GM12801 (cell line): ENCODE results near the gene CIROP.

Experiments used
- TF ChIP-seq, protein P1 (sequence below): IDR thresholded peaks from one replicate; pipeline ENCODE4 v1.5.1; 2011; ENCODE audit warnings: control low read depth; ENCODE audit not compliant: insufficient read length; ENCODE audit errors: extremely low read depth

The CIROP gene, protein sequence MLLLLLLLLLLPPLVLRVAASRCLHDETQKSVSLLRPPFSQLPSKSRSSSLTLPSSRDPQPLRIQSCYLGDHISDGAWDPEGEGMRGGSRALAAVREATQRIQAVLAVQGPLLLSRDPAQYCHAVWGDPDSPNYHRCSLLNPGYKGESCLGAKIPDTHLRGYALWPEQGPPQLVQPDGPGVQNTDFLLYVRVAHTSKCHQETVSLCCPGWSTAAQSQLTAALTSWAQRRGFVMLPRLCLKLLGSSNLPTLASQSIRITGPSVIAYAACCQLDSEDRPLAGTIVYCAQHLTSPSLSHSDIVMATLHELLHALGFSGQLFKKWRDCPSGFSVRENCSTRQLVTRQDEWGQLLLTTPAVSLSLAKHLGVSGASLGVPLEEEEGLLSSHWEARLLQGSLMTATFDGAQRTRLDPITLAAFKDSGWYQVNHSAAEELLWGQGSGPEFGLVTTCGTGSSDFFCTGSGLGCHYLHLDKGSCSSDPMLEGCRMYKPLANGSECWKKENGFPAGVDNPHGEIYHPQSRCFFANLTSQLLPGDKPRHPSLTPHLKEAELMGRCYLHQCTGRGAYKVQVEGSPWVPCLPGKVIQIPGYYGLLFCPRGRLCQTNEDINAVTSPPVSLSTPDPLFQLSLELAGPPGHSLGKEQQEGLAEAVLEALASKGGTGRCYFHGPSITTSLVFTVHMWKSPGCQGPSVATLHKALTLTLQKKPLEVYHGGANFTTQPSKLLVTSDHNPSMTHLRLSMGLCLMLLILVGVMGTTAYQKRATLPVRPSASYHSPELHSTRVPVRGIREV

DNA sequence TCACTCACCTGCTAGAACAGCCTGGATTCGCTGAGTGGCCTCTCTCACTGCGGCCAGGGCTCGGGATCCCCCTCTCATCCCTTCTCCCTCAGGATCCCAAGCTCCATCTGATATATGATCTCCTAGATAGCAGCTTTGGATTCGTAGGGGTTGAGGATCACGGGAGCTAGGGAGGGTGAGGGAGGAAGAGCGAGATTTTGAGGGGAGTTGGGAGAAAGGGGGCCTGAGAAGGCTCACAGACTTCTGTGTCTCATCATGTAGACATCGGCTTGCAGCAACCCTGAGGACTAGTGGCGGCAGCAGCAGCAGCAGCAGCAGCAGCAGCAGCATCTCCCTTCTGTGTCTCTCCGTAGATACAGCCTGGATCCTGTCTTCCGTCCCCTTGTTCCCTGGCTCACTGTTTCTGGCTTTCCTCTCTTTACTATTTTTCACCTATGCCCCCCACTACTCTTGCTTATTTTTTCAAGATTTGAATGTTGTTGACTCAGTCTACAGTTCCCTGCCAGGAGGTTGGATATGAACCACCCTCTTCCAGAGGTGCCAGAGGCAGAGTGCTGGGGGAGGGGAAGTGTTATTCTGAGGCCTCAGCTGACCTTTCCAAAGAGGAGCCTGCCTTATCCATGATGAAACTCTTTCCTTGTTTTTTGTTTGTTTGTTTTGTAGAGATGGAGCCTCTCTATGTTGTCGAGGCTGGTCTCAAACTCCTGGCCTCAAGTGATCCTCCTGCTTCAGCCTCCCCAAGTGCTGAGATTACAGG lies at the start of gene CIROP:
TSS of gene CIROP (minus strand) at position 399 of the 757 bp plus-strand sequence. CDS start at position 330, 69 bp downstream.
- TF ChIP-seq, protein P1, sequence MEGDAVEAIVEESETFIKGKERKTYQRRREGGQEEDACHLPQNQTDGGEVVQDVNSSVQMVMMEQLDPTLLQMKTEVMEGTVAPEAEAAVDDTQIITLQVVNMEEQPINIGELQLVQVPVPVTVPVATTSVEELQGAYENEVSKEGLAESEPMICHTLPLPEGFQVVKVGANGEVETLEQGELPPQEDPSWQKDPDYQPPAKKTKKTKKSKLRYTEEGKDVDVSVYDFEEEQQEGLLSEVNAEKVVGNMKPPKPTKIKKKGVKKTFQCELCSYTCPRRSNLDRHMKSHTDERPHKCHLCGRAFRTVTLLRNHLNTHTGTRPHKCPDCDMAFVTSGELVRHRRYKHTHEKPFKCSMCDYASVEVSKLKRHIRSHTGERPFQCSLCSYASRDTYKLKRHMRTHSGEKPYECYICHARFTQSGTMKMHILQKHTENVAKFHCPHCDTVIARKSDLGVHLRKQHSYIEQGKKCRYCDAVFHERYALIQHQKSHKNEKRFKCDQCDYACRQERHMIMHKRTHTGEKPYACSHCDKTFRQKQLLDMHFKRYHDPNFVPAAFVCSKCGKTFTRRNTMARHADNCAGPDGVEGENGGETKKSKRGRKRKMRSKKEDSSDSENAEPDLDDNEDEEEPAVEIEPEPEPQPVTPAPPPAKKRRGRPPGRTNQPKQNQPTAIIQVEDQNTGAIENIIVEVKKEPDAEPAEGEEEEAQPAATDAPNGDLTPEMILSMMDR: no peak

DNA sequence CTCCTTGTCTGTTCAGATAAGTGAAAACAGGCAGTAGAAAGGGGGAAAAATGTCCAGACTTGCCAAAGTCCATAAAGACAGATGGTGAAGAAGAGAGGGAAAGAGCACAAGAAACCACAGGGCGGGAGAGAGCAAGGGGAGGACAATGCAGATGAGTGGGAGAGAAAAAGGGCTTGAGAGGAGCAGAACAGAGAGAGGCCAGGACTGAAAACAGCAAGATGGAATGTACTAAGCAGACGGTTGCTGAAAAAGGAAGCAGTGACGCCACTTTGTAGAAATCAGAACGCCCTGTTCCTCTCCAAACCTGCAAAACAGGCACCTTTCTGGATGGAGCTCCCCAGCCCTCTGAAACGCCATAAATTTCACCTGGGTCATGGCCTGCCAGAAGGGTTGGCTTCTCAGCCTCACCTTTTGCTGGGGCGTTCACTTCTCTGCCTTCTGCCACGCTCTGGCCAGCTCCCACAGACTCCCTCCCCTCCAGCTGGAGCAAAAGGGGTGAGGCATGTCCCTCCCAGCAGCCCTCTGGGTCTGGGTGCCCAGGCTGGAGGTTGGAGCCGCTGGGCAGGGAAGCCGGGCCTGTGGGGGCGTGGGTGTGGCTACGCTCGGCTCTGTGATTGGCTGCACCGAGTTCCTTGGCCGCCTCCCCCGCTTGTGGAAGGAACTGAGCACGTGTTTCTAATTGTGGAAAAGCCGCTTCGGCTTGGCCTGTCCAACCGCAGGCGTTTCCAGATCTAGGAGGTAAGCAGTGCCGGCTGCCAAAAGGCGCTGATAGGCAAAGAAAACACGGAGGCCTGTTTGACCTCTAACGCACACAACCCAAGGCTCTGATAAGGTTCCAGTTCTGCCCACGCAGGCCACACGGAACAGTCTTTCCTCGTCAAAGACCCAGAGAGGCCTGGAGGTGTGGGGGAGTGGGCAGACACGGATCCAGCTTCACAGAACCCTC lies 49.3 kb upstream of the CIROP start:
- TF ChIP-seq, protein P1: no peak

DNA sequence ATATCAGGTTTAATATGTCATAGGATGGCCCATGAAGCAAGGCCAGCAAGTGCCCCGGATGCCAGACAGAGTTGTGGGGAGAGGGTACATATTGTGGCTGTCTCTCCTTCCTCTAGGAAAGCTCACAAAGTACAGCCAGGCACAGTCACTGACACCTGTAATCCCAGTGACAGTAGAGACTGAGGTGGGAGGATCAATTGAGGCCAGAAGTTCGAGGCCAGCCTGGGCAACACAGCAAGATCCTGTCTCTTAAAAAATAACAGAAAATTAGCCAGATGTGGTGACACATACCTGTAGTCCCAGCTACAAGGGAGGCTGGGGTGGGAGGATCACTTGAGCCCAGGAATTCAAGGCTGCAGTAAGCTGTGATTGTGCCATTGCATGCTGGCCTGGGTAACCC lies 46.6 kb upstream of the CIROP start:
- TF ChIP-seq, protein P1: no peak

DNA sequence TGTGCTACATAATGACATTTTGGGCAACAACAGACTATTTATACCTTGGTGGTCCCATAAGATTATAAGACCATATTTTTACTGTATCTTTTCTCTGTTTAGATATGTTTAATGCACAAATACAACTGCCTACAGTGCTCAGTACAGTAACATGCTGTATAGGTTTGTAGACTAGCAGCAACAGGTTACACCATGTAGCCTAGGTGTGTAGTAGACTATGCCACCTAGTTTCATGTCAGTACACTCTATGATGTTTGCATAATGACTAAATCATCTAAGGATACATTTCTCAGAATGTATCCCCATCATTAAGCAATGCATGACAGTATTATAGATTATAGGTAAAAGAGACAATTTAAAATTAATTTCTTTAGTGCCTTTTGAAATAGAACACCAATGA lies 45.0 kb upstream of the CIROP start:
- TF ChIP-seq, protein P1: no peak

DNA sequence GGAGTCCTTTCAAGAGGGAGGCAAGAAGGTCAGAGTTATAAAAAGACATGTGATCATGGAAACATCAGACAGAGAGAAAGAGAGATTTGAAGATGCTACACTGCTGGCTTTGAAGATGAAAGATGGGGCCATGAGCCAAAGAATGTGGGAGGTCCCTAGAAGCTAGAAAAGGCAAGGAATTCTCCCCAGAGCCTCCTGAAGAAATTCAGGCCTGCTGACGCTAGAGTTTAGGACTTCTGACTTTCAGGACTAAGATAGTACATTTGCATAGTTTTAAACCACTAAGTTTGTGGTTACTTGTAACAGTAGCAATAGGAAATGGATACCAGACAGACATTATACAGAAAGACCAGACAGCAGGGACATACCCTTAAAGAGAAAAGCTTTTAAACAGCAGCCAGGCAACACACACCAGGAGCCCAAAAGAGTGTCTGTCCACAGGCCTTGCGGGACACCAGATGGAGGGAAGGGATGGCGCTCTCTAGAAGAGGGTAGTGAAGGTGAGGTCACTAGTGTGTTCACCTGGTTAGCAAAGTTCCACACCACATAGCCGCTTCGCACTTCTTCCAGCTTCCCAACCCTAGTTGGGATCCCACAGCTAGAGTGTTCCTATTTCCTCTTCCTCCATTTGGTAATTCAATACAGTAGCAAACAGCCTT lies 43.9 kb upstream of the CIROP start:
- TF ChIP-seq, protein P1: no peak

DNA sequence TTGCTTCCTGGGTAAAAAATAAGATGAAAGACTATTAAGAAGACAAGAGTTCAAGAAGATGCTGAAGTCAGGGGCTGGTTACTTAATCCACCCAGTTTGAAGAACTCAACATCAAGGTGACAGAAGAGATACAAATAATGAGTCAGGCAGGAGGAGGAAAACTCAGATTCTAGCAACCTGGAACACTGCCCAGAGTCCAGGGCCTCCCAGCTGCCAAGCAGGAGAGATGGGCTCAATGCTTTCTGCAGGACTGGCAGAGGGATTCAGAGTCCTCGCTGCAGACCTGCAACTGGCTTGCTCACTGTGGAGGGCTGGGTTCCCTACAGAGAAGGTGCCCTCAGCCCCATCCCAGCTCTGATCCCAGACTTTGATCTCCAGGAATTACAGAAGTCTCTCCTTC lies 42.9 kb upstream of the CIROP start:
- TF ChIP-seq, protein P1: no peak
